AG04449 (cell line): ENCODE measurements around the gene LMNTD1.

Experiments
- CTCF ChIA-PET: fragments of 350-600 bp; formaldehyde crosslinking; extraction: SDS; loops from one replicate; lab custom pipeline; 2021; ENCODE audit warnings: antibody characterized with exemption; lab: Yijun Ruan, JAX
- POLR2A ChIA-PET: fragments of 400-600, 350-600 bp; formaldehyde crosslinking; extraction: SDS; loops from one replicate; lab custom pipeline; 2020; ENCODE audit warnings: antibody characterized with exemption, inconsistent platforms; lab: Yijun Ruan, JAX
- DNase-seq: peaks from one replicate; pipeline ENCODE4 v3.0.0-alpha.2; 2010; ENCODE audit warnings: low read depth, low spot score
- H3K4me3 ChIP-seq: 2 replicates; pipeline ENCODE4 v1.5.1; 2011; ENCODE audit warnings: low read depth, mild to moderate bottlenecking, control low read depth, low read length
- TF ChIP-seq, protein P1 (sequence below): IDR thresholded peaks from one replicate; pipeline ENCODE4 v1.5.1; 2011; ENCODE audit warnings: mild to moderate bottlenecking, moderate library complexity, low read length, control low read depth, inconsistent platforms; ENCODE audit not compliant: insufficient read depth; ENCODE audit errors: missing control alignments

LMNTD1 gene

DNA sequence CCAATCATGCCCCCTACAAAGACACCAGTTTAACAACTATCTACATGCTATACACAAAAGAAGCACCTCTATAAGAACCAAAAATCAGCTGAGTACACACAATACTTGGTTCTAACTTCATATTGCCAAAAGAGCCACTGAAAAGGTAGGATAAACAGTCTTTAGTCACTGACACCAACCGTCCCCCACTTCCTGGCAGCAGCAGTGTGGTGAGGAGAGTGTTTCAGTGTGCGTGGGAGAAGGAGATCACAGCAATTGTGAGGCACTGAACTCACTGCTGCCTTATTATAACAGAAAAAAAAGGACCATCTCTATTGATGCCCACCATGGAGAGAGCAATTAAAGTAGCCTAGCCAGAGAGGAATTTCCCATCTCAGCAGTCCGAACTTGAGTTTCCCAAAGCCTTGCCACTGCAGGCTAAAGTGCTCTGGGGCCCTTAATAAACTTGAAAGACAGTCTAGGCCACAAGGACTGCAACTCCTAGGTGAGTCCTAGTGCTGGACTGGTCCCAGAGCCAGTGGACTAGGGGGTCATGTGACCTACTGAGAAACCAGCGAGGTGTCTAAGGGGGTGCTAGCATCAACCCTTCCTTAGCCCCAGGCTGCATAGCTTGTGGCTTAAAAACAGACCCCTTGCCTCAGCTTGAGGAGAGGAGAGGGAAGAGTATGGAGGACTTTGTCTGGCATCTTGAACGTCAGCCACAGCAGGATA lies 37.1 kb upstream of the LMNTD1 start:
- POLR2A ChIA-PET = no interaction called here
- TF ChIP-seq, protein P1, sequence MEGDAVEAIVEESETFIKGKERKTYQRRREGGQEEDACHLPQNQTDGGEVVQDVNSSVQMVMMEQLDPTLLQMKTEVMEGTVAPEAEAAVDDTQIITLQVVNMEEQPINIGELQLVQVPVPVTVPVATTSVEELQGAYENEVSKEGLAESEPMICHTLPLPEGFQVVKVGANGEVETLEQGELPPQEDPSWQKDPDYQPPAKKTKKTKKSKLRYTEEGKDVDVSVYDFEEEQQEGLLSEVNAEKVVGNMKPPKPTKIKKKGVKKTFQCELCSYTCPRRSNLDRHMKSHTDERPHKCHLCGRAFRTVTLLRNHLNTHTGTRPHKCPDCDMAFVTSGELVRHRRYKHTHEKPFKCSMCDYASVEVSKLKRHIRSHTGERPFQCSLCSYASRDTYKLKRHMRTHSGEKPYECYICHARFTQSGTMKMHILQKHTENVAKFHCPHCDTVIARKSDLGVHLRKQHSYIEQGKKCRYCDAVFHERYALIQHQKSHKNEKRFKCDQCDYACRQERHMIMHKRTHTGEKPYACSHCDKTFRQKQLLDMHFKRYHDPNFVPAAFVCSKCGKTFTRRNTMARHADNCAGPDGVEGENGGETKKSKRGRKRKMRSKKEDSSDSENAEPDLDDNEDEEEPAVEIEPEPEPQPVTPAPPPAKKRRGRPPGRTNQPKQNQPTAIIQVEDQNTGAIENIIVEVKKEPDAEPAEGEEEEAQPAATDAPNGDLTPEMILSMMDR = no peak
- H3K4me3 ChIP-seq = no peak overlapping the region
- CTCF ChIA-PET = no interaction called here
- DNase-seq = no peak

DNA sequence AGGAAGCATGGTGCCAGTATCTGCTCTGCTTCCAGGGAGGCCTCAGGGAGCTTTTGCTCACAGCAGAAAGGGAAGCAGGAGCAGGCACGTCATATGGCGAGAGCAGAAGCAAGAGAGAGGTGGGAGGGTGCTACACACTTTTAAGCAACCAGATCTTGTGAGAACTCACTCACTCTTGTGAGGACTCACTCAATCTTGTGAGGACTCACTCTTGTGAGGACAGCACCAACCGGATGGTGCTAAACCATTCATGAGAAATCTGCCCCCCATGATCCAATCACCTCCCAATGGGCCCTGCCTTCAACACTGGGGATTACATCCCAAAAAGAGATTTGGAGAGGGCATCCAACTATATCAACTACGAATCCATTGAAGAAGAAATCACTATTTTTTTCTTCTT lies 34.3 kb upstream of the LMNTD1 start:
- ChIA-PET POLR2A (no interaction called here), CTCF (no interaction called here)
- H3K4me3 ChIP-seq = no peak overlapping the region
- DNase-seq = no peak
- TF ChIP-seq, protein P1 = no peak

DNA sequence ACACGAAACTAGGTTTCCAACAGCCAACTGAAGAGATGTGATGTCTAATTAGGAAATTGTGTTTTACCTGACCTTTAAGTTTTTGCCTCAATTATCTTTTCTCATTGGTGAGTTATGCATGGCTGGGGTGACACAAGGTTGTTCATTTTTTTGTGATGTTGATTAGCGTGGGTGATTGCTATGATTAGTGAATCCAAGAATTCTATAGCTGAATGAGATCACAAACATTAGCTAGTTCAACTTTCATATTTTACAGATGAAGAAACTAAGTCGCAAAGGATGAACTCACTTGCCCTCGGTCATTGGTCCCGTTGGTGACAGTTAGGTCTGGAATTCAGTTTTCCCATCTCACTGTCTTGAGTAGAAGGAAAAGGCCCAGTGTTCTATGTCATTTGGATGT lies 32.6 kb upstream of the LMNTD1 start:
- TF ChIP-seq, protein P1 = no peak
- CTCF ChIA-PET = interaction anchor here (1.2 kb wide), 1 partner anchor 28 kb away, joined by 3 read pairs; no protein-coding TSS in a partner anchor
- no peak overlapping the region for H3K4me3 ChIP-seq
- DNase-seq = no peak
- POLR2A ChIA-PET = no interaction called here

DNA sequence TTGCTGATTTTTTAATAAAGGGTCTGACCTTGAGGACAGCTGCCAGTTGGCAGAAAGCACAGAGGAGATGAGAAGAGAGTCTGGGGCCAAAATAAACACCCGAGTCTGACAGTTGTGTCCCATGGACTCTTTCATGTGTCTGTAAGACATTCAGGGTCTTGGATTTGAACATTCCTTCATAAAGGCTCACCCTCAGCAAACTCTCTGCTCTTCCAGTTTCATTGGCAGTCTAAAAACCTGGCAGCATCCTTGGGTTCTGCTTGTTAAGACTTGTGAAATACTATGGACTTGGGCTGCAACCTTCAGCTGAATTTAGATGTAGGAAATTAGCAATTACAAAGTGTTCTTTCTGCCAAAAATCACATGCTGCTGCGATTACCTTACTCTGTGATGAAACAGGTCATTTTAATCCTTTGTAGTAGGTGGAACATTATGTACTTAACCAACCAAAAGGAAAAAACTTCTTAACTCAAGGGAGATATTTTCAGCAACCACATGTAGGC lies 32.0 kb upstream of the LMNTD1 start:
- peak; percentile 9 for DNase-seq
- ChIA-PET CTCF (interaction anchor here (1.2 to 1.3 kb wide), 2 partner anchors 7 to 27 kb away, joined by 3 to 6 read pairs; no protein-coding TSS in a partner anchor), POLR2A (no interaction called here)
- H3K4me3 ChIP-seq = no peak overlapping the region
- TF ChIP-seq, protein P1 = no peak

DNA sequence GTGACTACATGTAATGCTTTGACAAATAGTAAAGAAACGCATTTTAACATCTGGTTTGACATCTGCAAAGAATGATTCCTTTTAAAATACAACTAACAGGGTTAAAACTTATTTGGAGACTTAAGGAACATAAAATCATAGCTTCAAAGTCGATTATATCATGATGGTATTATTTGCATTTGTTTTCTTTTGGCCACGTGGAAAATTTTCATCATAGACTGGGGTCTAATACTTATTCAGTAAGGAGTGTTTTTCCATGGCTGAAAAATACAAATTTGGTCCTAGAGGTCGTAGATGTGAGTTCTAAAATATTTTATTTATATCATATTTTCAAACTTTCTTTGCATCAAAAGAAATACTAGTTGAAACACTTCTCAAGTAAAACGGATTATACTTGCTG lies 31.5 kb upstream of the LMNTD1 start:
- POLR2A ChIA-PET = no interaction called here
- H3K4me3 ChIP-seq = no peak overlapping the region
- TF ChIP-seq, protein P1 = no peak
- DNase-seq = no peak
- CTCF ChIA-PET = interaction anchor here (0.8 to 1.3 kb wide), 3 partner anchors 8 to 148 kb away, joined by 3 to 6 read pairs (median 3); no protein-coding TSS in a partner anchor

DNA sequence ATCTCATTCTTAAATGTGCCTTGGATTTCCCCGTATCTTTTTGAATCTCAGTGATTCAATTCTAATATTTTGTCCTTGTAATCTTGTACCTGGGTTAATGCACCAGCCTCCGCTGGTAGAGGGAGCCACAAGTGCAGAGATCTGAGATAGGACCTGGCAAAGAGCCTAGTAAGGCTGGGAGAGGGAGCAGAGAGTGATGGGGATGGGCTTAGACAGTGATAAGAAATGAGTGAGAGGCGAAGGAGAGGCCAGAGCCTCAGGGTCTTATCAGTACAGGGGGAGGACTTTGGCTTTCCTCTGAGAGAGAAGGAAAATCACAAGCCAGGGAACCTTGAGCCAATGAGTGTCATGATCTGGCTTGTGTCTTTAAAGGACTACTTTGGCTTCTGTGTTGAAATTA lies 30.5 kb upstream of the LMNTD1 start:
- POLR2A ChIA-PET = no interaction called here
- H3K4me3 ChIP-seq = no peak overlapping the region
- CTCF ChIA-PET = interaction anchor here (1.3 kb wide), 1 partner anchor 26 kb away, joined by 6 read pairs; no protein-coding TSS in a partner anchor
- DNase-seq = no peak
- TF ChIP-seq, protein P1 = no peak
